HG02623 (cell line): Measurements from ENCODE around the gene HOXC4.
"Not testable (repeated sequence)": the region's sequence is repeated elsewhere in the genome, so short reads cannot be mapped to it uniquely, and the experiment has no call there.

Source experiments
- ATAC-seq: cut with Tn5 transposase; IDR thresholded peaks from one replicate; pipeline ENCODE4 v1.9.1; 2021; ENCODE audit warnings: moderate library complexity; ENCODE audit not compliant: unreplicated experiment

HOXC4 gene

GRCh38 chr12:54053003-54053750 is 458 bp upstream of the HOXC4 start:
- ATAC-seq = peak; percentile 53

GRCh38 chr12:54054742-54055194 is 1.1 kb downstream of the HOXC4 start:
- no peak for ATAC-seq

GRCh38 chr12:54055552-54055951 is 1.9 kb downstream of the HOXC4 start:
- no peak for ATAC-seq

- ATAC-seq = no peak
Measured at GRCh38 chr12:54056110-54056509, 2.5 kb downstream of the HOXC4 start.

- ATAC-seq = no peak
Measured at GRCh38 chr12:54058128-54058768, 4.6 kb downstream of the HOXC4 start.

- no peak for ATAC-seq
Measured at GRCh38 chr12:54059668-54060067, 6.0 kb downstream of the HOXC4 start.

GRCh38 chr12:54060174-54060974 is 6.7 kb downstream of the HOXC4 start:
- no peak for ATAC-seq

- ATAC-seq = no peak
Measured at GRCh38 chr12:54060975-54061778, 7.5 kb downstream of the HOXC4 start.

GRCh38 chr12:54065677-54066076 is 12.0 kb downstream of the HOXC4 start:
- ATAC-seq = no peak

- no peak for ATAC-seq
Measured at GRCh38 chr12:54066408-54066807, 12.8 kb downstream of the HOXC4 start.

- no peak for ATAC-seq
Measured at GRCh38 chr12:54068418-54069070, 14.9 kb downstream of the HOXC4 start.

GRCh38 chr12:54071942-54072341 is 18.3 kb downstream of the HOXC4 start:
- ATAC-seq = no peak

GRCh38 chr12:54074308-54074707 is 20.7 kb downstream of the HOXC4 start:
- ATAC-seq = no peak

GRCh38 chr12:54075409-54075808 is 21.8 kb downstream of the HOXC4 start:
- ATAC-seq = no peak

GRCh38 chr12:54075974-54076373 is 22.3 kb downstream of the HOXC4 start:
- ATAC-seq = no peak

- ATAC-seq = not testable (repeated sequence)
Measured at GRCh38 chr12:54077843-54078242, 24.2 kb downstream of the HOXC4 start.

- not testable (repeated sequence) for ATAC-seq
Measured at GRCh38 chr12:54079115-54079514, 25.5 kb downstream of the HOXC4 start.

GRCh38 chr12:54080008-54080924 is 26.6 kb downstream of the HOXC4 start:
- ATAC-seq = not testable (repeated sequence)

GRCh38 chr12:54081053-54081514 is 27.4 kb downstream of the HOXC4 start:
- not testable (repeated sequence) for ATAC-seq
